ENCODE data around the gene HNRNPDL.

GRCh38 chr4:82422616-82423015 lies 7.6 kb downstream of the HNRNPDL start:
- TF ChIP-seq CTCF (IDR thresholded peaks at IDR 0.05), result no peak
- no peak for TF ChIP-seq POLR2A (IDR thresholded peaks at IDR 0.05)

Data from lower leg skin (tissue), 3 donors.